ENCODE data around the gene PTPRG.

PTPRG gene

GRCh38 chr3:61666615-61667330 lies 105.4 kb downstream of the PTPRG start:
- DNase-seq (ENCODE audit: low spot score) (no peak), ATAC-seq (ENCODE audit: low read depth) (no peak)
- Histone ChIP-seq H3K4me1 (ENCODE audit: insufficient read depth, poor library complexity, severe bottlenecking) (peaks cover 15% of the 10 kb centered on the region), H3K4me3 (ENCODE audit: severe bottlenecking) (no peak overlapping the region), H3K9me3 (ENCODE audit: severe bottlenecking) (no peaks in the 10 kb centered on the region), H3K27ac (ENCODE audit: poor library complexity, severe bottlenecking) (no peak overlapping the region), H3K36me3 (ENCODE audit: low read depth) (no peaks in the 10 kb centered on the region), H3K27me3 (ENCODE audit: insufficient read depth, poor library complexity, severe bottlenecking) (no peaks in the 10 kb centered on the region)
- no peak for TF ChIP-seq CTCF (IDR thresholded peaks at IDR 0.05; ENCODE audit: poor library complexity, severe bottlenecking)

GRCh38 chr3:61667383-61667782 lies 106.0 kb downstream of the PTPRG start:
- no peaks in the 10 kb centered on the region for H3K27me3 ChIP-seq (ENCODE audit: insufficient read depth, poor library complexity, severe bottlenecking)
- no peak overlapping the region for H3K27ac ChIP-seq (ENCODE audit: poor library complexity, severe bottlenecking)
- no peak overlapping the region for H3K4me3 ChIP-seq (ENCODE audit: severe bottlenecking)
- H3K9me3 ChIP-seq (ENCODE audit: severe bottlenecking) = no peaks in the 10 kb centered on the region
- no peaks in the 10 kb centered on the region for H3K36me3 ChIP-seq (ENCODE audit: low read depth)
- DNase-seq (ENCODE audit: low spot score) (no peak), ATAC-seq (ENCODE audit: low read depth) (no peak)
- H3K4me1 ChIP-seq (ENCODE audit: insufficient read depth, poor library complexity, severe bottlenecking) = peaks cover 15% of the 10 kb centered on the region
- no peak for TF ChIP-seq CTCF (IDR thresholded peaks at IDR 0.05; ENCODE audit: poor library complexity, severe bottlenecking)

GRCh38 chr3:61667814-61668213 lies 106.4 kb downstream of the PTPRG start:
- DNase-seq (ENCODE audit: low spot score) (no peak), ATAC-seq (ENCODE audit: low read depth) (no peak)
- Histone ChIP-seq H3K27me3 (ENCODE audit: insufficient read depth, poor library complexity, severe bottlenecking) (no peaks in the 10 kb centered on the region), H3K4me1 (ENCODE audit: insufficient read depth, poor library complexity, severe bottlenecking) (peaks cover 13% of the 10 kb centered on the region), H3K27ac (ENCODE audit: poor library complexity, severe bottlenecking) (no peak overlapping the region), H3K36me3 (ENCODE audit: low read depth) (no peaks in the 10 kb centered on the region), H3K9me3 (ENCODE audit: severe bottlenecking) (no peaks in the 10 kb centered on the region), H3K4me3 (ENCODE audit: severe bottlenecking) (no peak overlapping the region)
- TF ChIP-seq CTCF (IDR thresholded peaks at IDR 0.05; ENCODE audit: poor library complexity, severe bottlenecking) = no peak

- Histone ChIP-seq H3K4me3 (ENCODE audit: severe bottlenecking) (no peak overlapping the region), H3K36me3 (ENCODE audit: low read depth) (no peaks in the 10 kb centered on the region), H3K4me1 (ENCODE audit: insufficient read depth, poor library complexity, severe bottlenecking) (peaks cover 11% of the 10 kb centered on the region), H3K27me3 (ENCODE audit: insufficient read depth, poor library complexity, severe bottlenecking) (no peaks in the 10 kb centered on the region), H3K27ac (ENCODE audit: poor library complexity, severe bottlenecking) (no peak overlapping the region), H3K9me3 (ENCODE audit: severe bottlenecking) (no peaks in the 10 kb centered on the region)
- no peak for TF ChIP-seq CTCF (IDR thresholded peaks at IDR 0.05; ENCODE audit: poor library complexity, severe bottlenecking)
- ATAC-seq (ENCODE audit: low read depth) = no peak
- no peak for DNase-seq (ENCODE audit: low spot score)
Observed at GRCh38 chr3:61668317-61668864, 107.0 kb downstream of the PTPRG start.

GRCh38 chr3:61669203-61669602 lies 107.8 kb downstream of the PTPRG start:
- TF ChIP-seq CTCF (IDR thresholded peaks at IDR 0.05; ENCODE audit: poor library complexity, severe bottlenecking) = no peak
- ATAC-seq (ENCODE audit: low read depth) (no peak), DNase-seq (ENCODE audit: low spot score) (no peak)
- Histone ChIP-seq H3K27me3 (ENCODE audit: insufficient read depth, poor library complexity, severe bottlenecking) (no peaks in the 10 kb centered on the region), H3K4me1 (ENCODE audit: insufficient read depth, poor library complexity, severe bottlenecking) (peaks cover 3% of the 10 kb centered on the region), H3K4me3 (ENCODE audit: severe bottlenecking) (no peak overlapping the region), H3K27ac (ENCODE audit: poor library complexity, severe bottlenecking) (no peak overlapping the region), H3K9me3 (ENCODE audit: severe bottlenecking) (no peaks in the 10 kb centered on the region), H3K36me3 (ENCODE audit: low read depth) (no peaks in the 10 kb centered on the region)

Measured in RWPE2 (cell line).